H9 (cell line): ENCODE data around the gene KIAA1671. TPM values are rescaled to one million over a fixed set of nuclear protein-coding genes. Genes with fewer than 3 reads are reported as not detected.

Source experiments
- DNase-seq: peaks from one replicate; pipeline ENCODE4 v3.0.0-alpha.2; 2017
- H2AFZ ChIP-seq: one replicate; pipeline ENCODE4 v1.6.1; 2013; ENCODE audit warnings: mild to moderate bottlenecking, low read length, control low read depth, moderate library complexity
- H2AK5ac ChIP-seq: 2 replicates; pipeline ENCODE4 v1.6.1; 2013; ENCODE audit warnings: low read length, control low read depth, mixed read lengths; ENCODE audit not compliant: insufficient read length
- H2BK120ac ChIP-seq: one replicate; pipeline ENCODE4 v1.6.1; 2013; ENCODE audit warnings: low read depth, mild to moderate bottlenecking, low read length, control low read depth, inconsistent platforms; ENCODE audit not compliant: poor library complexity, severe bottlenecking
- H2BK12ac ChIP-seq: 2 replicates; pipeline ENCODE4 v1.6.1; 2013; ENCODE audit warnings: low read length, control low read depth, mixed read lengths, low read depth; ENCODE audit not compliant: insufficient read length
- H2BK15ac ChIP-seq: 2 replicates; pipeline ENCODE4 v1.6.1; 2013; ENCODE audit warnings: low read depth, low read length, control low read depth
- H2BK20ac ChIP-seq: one replicate; pipeline ENCODE4 v1.6.1; 2013; ENCODE audit warnings: low read depth, mild to moderate bottlenecking, low read length, control low read depth, inconsistent platforms; ENCODE audit not compliant: poor library complexity, severe bottlenecking
- H2BK5ac ChIP-seq: 2 replicates; pipeline ENCODE4 v1.6.1; 2013; ENCODE audit warnings: low read length, control low read depth, mixed read lengths; ENCODE audit not compliant: insufficient read length
- H3K14ac ChIP-seq: 2 replicates; pipeline ENCODE4 v1.6.1; 2013; ENCODE audit warnings: low read length, control low read depth; ENCODE audit not compliant: insufficient read depth
- H3K18ac ChIP-seq: 2 replicates; pipeline ENCODE4 v1.6.1; 2013; ENCODE audit warnings: low read depth, mild to moderate bottlenecking, mixed read lengths, low read length, control low read depth; ENCODE audit not compliant: insufficient read length
- H3K23ac ChIP-seq: 2 replicates; pipeline ENCODE4 v1.6.1; 2013; ENCODE audit warnings: low read length, control low read depth, mixed read lengths, low read depth; ENCODE audit not compliant: insufficient read length
- H3K23me2 ChIP-seq: 2 replicates; pipeline ENCODE4 v1.6.1; 2013; ENCODE audit warnings: low read depth, mild to moderate bottlenecking, mixed read lengths, low read length, control low read depth; ENCODE audit not compliant: insufficient read length, poor library complexity, severe bottlenecking
- H3K27ac ChIP-seq: 2 replicates; pipeline ENCODE4 v1.5.1; 2013; ENCODE audit warnings: low read length, control low read depth, mixed read lengths, low read depth; ENCODE audit not compliant: insufficient read length
- H3K27me3 ChIP-seq: 2 replicates; pipeline ENCODE4 v1.6.1; 2013; ENCODE audit warnings: low read length, control low read depth, inconsistent platforms; ENCODE audit not compliant: insufficient read depth
- H3K4ac ChIP-seq: 2 replicates; pipeline ENCODE4 v1.6.1; 2013; ENCODE audit warnings: low read depth, mild to moderate bottlenecking, control low read depth, inconsistent platforms, low read length, moderate library complexity
- H3K4me1 ChIP-seq: 2 replicates; pipeline ENCODE4 v1.6.1; 2013; ENCODE audit warnings: low read length, control low read depth, inconsistent platforms; ENCODE audit not compliant: insufficient read depth
- H3K4me2 ChIP-seq: 2 replicates; pipeline ENCODE4 v1.6.1; 2013; ENCODE audit warnings: low read length, control low read depth, mixed read lengths; ENCODE audit not compliant: insufficient read length, insufficient read depth
- H3K56ac ChIP-seq: 2 replicates; pipeline ENCODE4 v1.6.1; 2013; ENCODE audit warnings: low read depth, mild to moderate bottlenecking, mixed read lengths, low read length, control low read depth; ENCODE audit not compliant: insufficient read length
- H3K79me1 ChIP-seq: 2 replicates; pipeline ENCODE4 v1.6.1; 2013; ENCODE audit warnings: low read depth, mild to moderate bottlenecking, moderate library complexity, low read length, control low read depth, inconsistent platforms; ENCODE audit not compliant: insufficient read depth, poor library complexity, severe bottlenecking
- H3K79me2 ChIP-seq: 2 replicates; pipeline ENCODE4 v1.6.1; 2013; ENCODE audit warnings: low read length, control low read depth, inconsistent platforms; ENCODE audit not compliant: insufficient read depth
- H3K9ac ChIP-seq: 2 replicates; pipeline ENCODE4 v1.6.1; 2013; ENCODE audit warnings: low read length, control low read depth, mixed read lengths; ENCODE audit not compliant: insufficient read length; ENCODE audit errors: extremely low read depth
- H3K9me3 ChIP-seq: one replicate; pipeline ENCODE4 v1.6.1; 2013; ENCODE audit warnings: low read depth, low read length, inconsistent platforms; ENCODE audit not compliant: control insufficient read depth
- H3T11ph ChIP-seq: one replicate; pipeline ENCODE4 v1.6.1; 2013; ENCODE audit warnings: mild to moderate bottlenecking, low read length, control low read depth, inconsistent platforms
- H4K20me1 ChIP-seq: one replicate; pipeline ENCODE4 v1.6.1; 2013; ENCODE audit not compliant: control insufficient read depth, insufficient read length, insufficient read depth
- H4K5ac ChIP-seq: 2 replicates; pipeline ENCODE4 v1.6.1; 2013; ENCODE audit warnings: low read depth, mild to moderate bottlenecking, mixed read lengths, low read length, control low read depth; ENCODE audit not compliant: insufficient read length
- H4K8ac ChIP-seq: replicated peaks from 2 replicates; pipeline ENCODE4 v1.6.1; 2013; ENCODE audit warnings: low read length, control low read depth, mixed read lengths, low read depth; ENCODE audit not compliant: insufficient read length
- H4K91ac ChIP-seq: 2 replicates; pipeline ENCODE4 v1.6.1; 2013; ENCODE audit warnings: low read depth, mild to moderate bottlenecking, moderate library complexity, mixed read lengths, low read length, control low read depth; ENCODE audit not compliant: insufficient read length
- H3K27ac Mint-ChIP-seq, 3 experiments: 2 replicates in 2 of 3; 3 replicates in 1 of 3; pipeline ENCODE4 v1.8.0; 2020 to 2021; ENCODE audit warnings: mixed read lengths in 3 of 3, mild to moderate bottlenecking in 1 of 3, moderate library complexity in 1 of 3
- H3K27me3 Mint-ChIP-seq: 2 replicates; pipeline ENCODE4 v1.8.0; 2021; ENCODE audit warnings: low read depth, mild to moderate bottlenecking, moderate library complexity, mixed read lengths
- H3K36me3 Mint-ChIP-seq, 3 experiments: 2 replicates in 2 of 3; 3 replicates in 1 of 3; pipeline ENCODE4 v1.8.0; 2020 to 2021; ENCODE audit warnings: low read depth in 3 of 3, mixed read lengths in 3 of 3; ENCODE audit not compliant: insufficient read depth in 1 of 3
- H3K4me1 Mint-ChIP-seq, 2 experiments: 2 replicates each; pipeline ENCODE4 v1.8.0; 2020; ENCODE audit warnings: mixed read lengths in 2 of 2
- H3K4me3 Mint-ChIP-seq, 2 experiments: 2 replicates in 1 of 2; 3 replicates in 1 of 2; pipeline ENCODE4 v1.8.0; 2020 to 2021; ENCODE audit warnings: mild to moderate bottlenecking in 2 of 2, mixed read lengths in 2 of 2, moderate library complexity in 1 of 2
- H3K9me3 Mint-ChIP-seq, 2 experiments: 2 replicates in 1 of 2; 3 replicates in 1 of 2; pipeline ENCODE4 v1.8.0; 2020; ENCODE audit warnings: mild to moderate bottlenecking in 2 of 2, mixed read lengths in 2 of 2, moderate library complexity in 1 of 2
- CTCF ChIP-seq: fragments of 200-600 bp; sonication (generic); conservative IDR thresholded peaks from 3 replicates; pipeline ENCODE4 v1.8.0; 2021; ENCODE audit warnings: antibody characterized with exemption, mild to moderate bottlenecking
- WGBS: extraction: QIAGEN DNeasy Blood & Tissue Kit; methylation state at CpG from one replicate; pipeline ENCODE4 v1.1.7; 2013; ENCODE audit warnings: missing lambda C conversion rate, low lambda C conversion rate, mixed read lengths; ENCODE audit not compliant: insufficient read length; ENCODE audit errors: extremely low coverage; 5-methylcytosine and 5-hydroxymethylcytosine counted together
- total RNA-seq: library from RNA; stranded (reverse); gene quantifications from 2 replicates; pipeline ENCODE4 v1.2.1, GENCODE V29; 2021

Gene KIAA1671
- total RNA-seq, 1 experiment from 2014 or later: 22.6 TPM

- Histone ChIP-seq H3K9me3 (no peaks in the 10 kb centered on the region), H2BK20ac (no peak overlapping the region), H2BK12ac (no peak overlapping the region), H3K23ac (no peak overlapping the region), H3K27me3 (no peaks in the 10 kb centered on the region), H2AK5ac (no peak overlapping the region), H2BK15ac (no peak overlapping the region), H3K79me2 (no peaks in the 10 kb centered on the region), H4K8ac (no peak overlapping the region), H3K4me2 (no peak overlapping the region), H4K91ac (no peak overlapping the region), H4K20me1 (no peaks in the 10 kb centered on the region), H3K27ac (no peak overlapping the region), H3K14ac (no peak overlapping the region), H2BK5ac (no peak overlapping the region), H3K23me2 (no peaks in the 10 kb centered on the region), H3K4me1 (no peaks in the 10 kb centered on the region), H3K9ac (no peak overlapping the region), H2BK120ac (no peak overlapping the region), H3K56ac (no peak overlapping the region), H3K4ac (no peak overlapping the region), H2AFZ (no peak overlapping the region), H3K79me1 (no peaks in the 10 kb centered on the region), H4K5ac (no peak overlapping the region), H3T11ph (no peak overlapping the region), H3K18ac (no peak overlapping the region)
- H3K4me1 Mint-ChIP-seq: no peaks in the 10 kb centered on the region
- H3K36me3 Mint-ChIP-seq: peaks cover 6 to 37% (median 35%) of the 10 kb centered on the region in 3 experiments; a peak in 5 of 7 replicates
- no peak for DNase-seq
- H3K4me3 Mint-ChIP-seq: no peak overlapping the region
- TF ChIP-seq CTCF: no peak
- no peak overlapping the region for H3K27ac Mint-ChIP-seq
- WGBS: no CpG with 5 or more reads among the region's 2 CpGs
- no peaks in the 10 kb centered on the region for H3K27me3 Mint-ChIP-seq
- H3K9me3 Mint-ChIP-seq: no peaks in the 10 kb centered on the region
Observed at GRCh38 chr22:25035715-25036114, 83.2 kb downstream of the KIAA1671 start.
